Renal pelvis (tissue), 3 donors: ENCODE data around the gene GASK1A. TPM values are rescaled to one million over a fixed set of nuclear protein-coding genes. Genes with fewer than 3 reads are reported as not detected.

ENCODE experiments used
- polyA plus RNA-seq, 3 donors: library from polyadenylated mRNA; unstranded; fragments of 120-200 nt; gene quantifications; one replicate each; pipeline ENCODE4 v1.2.1, GENCODE V29; 2013; ENCODE audit not compliant: insufficient read length in 3 of 3

GASK1A gene
- polyA plus RNA-seq, 3 donors = 4.5 to 5.4 (median 4.9) TPM

Other genes with a start within 250 kb of the GASK1A start
- 1 to 10 TPM; 2.4 to 3.9 (median 3.6) TPM for gene CCDC13, start 206.1 kb upstream of the GASK1A start, polyA plus RNA-seq
- 100 to 1,000 TPM; 132 to 145 (median 136) TPM for gene HIGD1A, start 174.8 kb upstream of the GASK1A start, polyA plus RNA-seq
- 1 to 10 TPM; 2.4 to 4.3 (median 3.2) TPM for gene ACKR2, start 169.9 kb upstream of the GASK1A start, polyA plus RNA-seq
- 1 to 10 TPM in 2 of 3 donors, under 1 TPM in 1; 0.84 to 1.5 (median 1.3) TPM for gene CYP8B1, start 103.4 kb upstream of the GASK1A start, polyA plus RNA-seq
- 10 to 100 TPM; 21.0 to 43.6 (median 38.2) TPM for gene ZNF662, start 73.2 kb upstream of the GASK1A start, polyA plus RNA-seq
- 10 to 100 TPM; 23.2 to 26.1 (median 24.8) TPM for gene POMGNT2, start 126.8 kb downstream of the GASK1A start, polyA plus RNA-seq